ENCODE measurements around the gene MT1E.
"Not testable (repeated sequence)": the region's sequence is repeated elsewhere in the genome, so short reads cannot be mapped to it uniquely, and the experiment has no call there.

Gene MT1E

DNA sequence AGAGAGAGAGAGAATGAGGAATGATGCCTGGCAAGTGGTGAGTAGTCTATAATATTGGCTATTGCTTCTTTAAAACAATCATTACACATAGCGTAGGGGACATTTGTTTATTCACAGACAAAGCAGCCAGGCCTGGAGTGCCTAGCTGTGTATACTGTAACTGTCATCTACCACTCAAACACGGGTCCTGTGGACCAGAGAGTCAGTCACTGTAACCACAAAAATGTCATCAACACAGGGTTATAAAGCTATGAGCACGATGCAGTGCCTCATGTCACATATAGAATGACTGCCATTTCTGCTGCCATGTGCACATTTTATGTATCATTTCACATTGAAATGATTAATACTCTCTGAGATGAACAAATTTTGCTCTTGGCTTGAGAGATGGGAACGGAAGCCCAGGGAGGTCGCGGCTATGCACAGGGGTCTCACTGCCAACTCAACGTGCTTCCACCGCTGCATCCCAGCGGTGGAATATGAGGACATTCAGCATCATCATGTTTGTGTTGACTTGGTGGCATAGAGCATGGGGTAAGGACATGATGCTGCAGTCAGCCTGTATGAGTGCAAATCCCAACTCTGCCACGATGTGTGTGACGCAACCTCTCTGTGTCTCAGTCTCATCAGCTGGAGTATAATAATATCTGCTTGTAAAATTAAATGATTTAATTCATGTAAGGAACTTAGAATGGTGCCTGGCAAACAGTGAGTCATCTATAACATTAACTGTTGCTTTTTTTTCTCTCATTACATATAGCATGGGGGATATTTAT, 47.4 kb downstream of the MT1E start:
- TF ChIP-seq CTCF (IDR thresholded peaks at IDR 0.05; ENCODE audit: low read depth, low read length, missing control alignments), result no peak
- no peak overlapping the region for H3K4me3 ChIP-seq (replicated peaks; ENCODE audit: low read depth, low read length)
- no peak for DNase-seq (ENCODE audit: extremely low read depth, low read depth)

DNA sequence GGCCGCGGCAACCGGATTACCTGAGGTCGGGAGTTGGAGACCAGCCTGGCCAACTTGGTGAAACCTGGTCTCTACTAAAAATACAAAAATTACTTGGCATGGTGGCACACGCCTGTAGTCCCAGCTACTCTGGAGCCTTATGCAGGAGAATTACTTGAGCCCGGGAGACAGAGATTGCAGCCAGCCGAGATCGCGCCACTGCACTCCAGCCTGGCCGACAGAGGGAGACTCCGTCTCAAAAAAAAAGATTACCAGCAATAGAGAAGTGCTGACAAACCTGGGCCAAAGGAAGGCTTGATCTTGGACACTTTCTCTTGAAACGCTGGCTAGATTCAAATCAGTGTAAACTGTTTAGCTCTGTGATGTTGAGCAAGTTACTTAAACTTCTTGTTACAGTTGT, 48.3 kb downstream of the MT1E start:
- TF ChIP-seq CTCF (IDR thresholded peaks at IDR 0.05; ENCODE audit: low read depth, low read length, missing control alignments), result peak; percentile 66
- H3K4me3 ChIP-seq (replicated peaks; ENCODE audit: low read depth, low read length), result no peak overlapping the region
- DNase-seq (ENCODE audit: extremely low read depth, low read depth), result no peak

DNA sequence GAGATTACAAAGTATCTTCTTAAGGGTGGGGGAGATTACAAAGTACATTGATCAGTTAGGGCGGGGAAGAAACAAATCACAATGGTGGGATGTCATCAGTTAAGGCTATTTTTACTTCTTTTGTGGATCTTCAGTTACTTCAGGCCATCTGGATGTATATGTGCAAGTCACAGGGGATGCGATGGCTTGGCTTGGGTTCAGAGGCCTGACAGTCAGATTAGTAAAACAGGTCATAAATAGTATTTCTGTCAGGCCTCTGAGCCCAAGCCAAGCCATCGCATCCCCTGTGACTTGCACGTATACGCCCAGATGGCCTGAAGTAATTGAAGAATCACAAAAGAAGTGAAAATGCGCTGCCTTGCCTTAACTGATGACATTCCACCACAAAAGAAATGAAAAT, 49.0 kb downstream of the MT1E start:
- not testable (repeated sequence) for DNase-seq (ENCODE audit: extremely low read depth, low read depth)

GRCh38 chr16:56675685-56676210, 50.2 kb downstream of the MT1E start:
- no peak for TF ChIP-seq CTCF (IDR thresholded peaks at IDR 0.05; ENCODE audit: low read depth, low read length, missing control alignments)
- H3K4me3 ChIP-seq (replicated peaks; ENCODE audit: low read depth, low read length), result no peak overlapping the region
- no peak for DNase-seq (ENCODE audit: extremely low read depth, low read depth)

More for the DNA sequence above, 49.0 kb downstream of the MT1E start:
- not testable (repeated sequence) for H3K4me3 ChIP-seq (replicated peaks; ENCODE audit: low read depth, low read length)

Data from HFF-Myc (cell line).